ENCODE measurements around the gene TLCD5.

Gene TLCD5

GRCh38 chr11:120338107-120338933 is 13.2 kb downstream of the TLCD5 start:
- no peak for TF ChIP-seq CTCF (conservative IDR thresholded peaks at IDR 0.05; ENCODE audit: low read depth)
- ChIA-PET POLR2A (ENCODE audit: low non-redundant PET) (no interaction called here), CTCF (no interaction called here)
- H3K27ac ChIP-seq, result no peak overlapping the region
- no peak for DNase-seq (ENCODE audit: low spot score)

- no peak overlapping the region for H3K27ac ChIP-seq
- ChIA-PET CTCF (interaction anchor here (0.6 kb wide), 1 partner anchor 144 kb away, joined by 4 read pairs; no protein-coding TSS in a partner anchor), POLR2A (ENCODE audit: low non-redundant PET) (no interaction called here)
- DNase-seq (ENCODE audit: low spot score), result no peak
- TF ChIP-seq CTCF (conservative IDR thresholded peaks at IDR 0.05; ENCODE audit: low read depth), result no peak
Measured at GRCh38 chr11:120339394-120339890, 14.3 kb downstream of the TLCD5 start.

- POLR2A ChIA-PET (ENCODE audit: low non-redundant PET), result no interaction called here
- CTCF ChIA-PET, result interaction anchor here (0.6 to 0.7 kb wide), 3 partner anchors 8 to 527 kb away, joined by 3 to 4 read pairs (median 4); no protein-coding TSS in a partner anchor
- no peak for TF ChIP-seq CTCF (conservative IDR thresholded peaks at IDR 0.05; ENCODE audit: low read depth)
- DNase-seq (ENCODE audit: low spot score), result peak; percentile 38
- peak overlapping the region; percentile 88 for H3K27ac ChIP-seq
Measured at GRCh38 chr11:120340529-120340928, 15.4 kb downstream of the TLCD5 start.

GRCh38 chr11:120342226-120342625 is 17.1 kb downstream of the TLCD5 start:
- TF ChIP-seq CTCF (conservative IDR thresholded peaks at IDR 0.05; ENCODE audit: low read depth), result no peak
- H3K27ac ChIP-seq, result no peak overlapping the region
- POLR2A ChIA-PET (ENCODE audit: low non-redundant PET), result no interaction called here
- CTCF ChIA-PET, result interaction anchor here (0.8 to 0.9 kb wide), 2 partner anchors 31 to 67 kb away, joined by 3 read pairs; no protein-coding TSS in a partner anchor
- DNase-seq (ENCODE audit: low spot score), result no peak

- DNase-seq (ENCODE audit: low spot score), result no peak
- ChIA-PET CTCF (interaction anchor here (0.9 kb wide), 1 partner anchor 30 kb away, joined by 3 read pairs; no protein-coding TSS in a partner anchor), POLR2A (ENCODE audit: low non-redundant PET) (no interaction called here)
- no peak overlapping the region for H3K27ac ChIP-seq
- no peak for TF ChIP-seq CTCF (conservative IDR thresholded peaks at IDR 0.05; ENCODE audit: low read depth)
Measured at GRCh38 chr11:120342678-120343077, 17.6 kb downstream of the TLCD5 start.

- TF ChIP-seq CTCF (conservative IDR thresholded peaks at IDR 0.05; ENCODE audit: low read depth), result no peak
- ChIA-PET POLR2A (ENCODE audit: low non-redundant PET) (no interaction called here), CTCF (no interaction called here)
- no peak for DNase-seq (ENCODE audit: low spot score)
- no peak overlapping the region for H3K27ac ChIP-seq
Measured at GRCh38 chr11:120343429-120343828, 18.3 kb downstream of the TLCD5 start.

Data from RWPE1 (cell line).